GM12892 (cell line): ENCODE data around the gene C17orf100.

Experiments
- POLR2A ChIP-seq: IDR thresholded peaks from 2 replicates; pipeline ENCODE4 v1.6.1; 2011; ENCODE audit warnings: low read depth, low read length, control low read depth
- POLR2AphosphoS5 ChIP-seq: IDR thresholded peaks from 2 replicates; pipeline ENCODE4 v1.6.1; 2011; ENCODE audit warnings: low read depth, low read length, control low read depth
- TAF1 ChIP-seq: IDR thresholded peaks from 2 replicates; pipeline ENCODE4 v1.6.1; 2011; ENCODE audit warnings: low read depth, mild to moderate bottlenecking, control low read depth, low read length, borderline replicate concordance

DNA sequence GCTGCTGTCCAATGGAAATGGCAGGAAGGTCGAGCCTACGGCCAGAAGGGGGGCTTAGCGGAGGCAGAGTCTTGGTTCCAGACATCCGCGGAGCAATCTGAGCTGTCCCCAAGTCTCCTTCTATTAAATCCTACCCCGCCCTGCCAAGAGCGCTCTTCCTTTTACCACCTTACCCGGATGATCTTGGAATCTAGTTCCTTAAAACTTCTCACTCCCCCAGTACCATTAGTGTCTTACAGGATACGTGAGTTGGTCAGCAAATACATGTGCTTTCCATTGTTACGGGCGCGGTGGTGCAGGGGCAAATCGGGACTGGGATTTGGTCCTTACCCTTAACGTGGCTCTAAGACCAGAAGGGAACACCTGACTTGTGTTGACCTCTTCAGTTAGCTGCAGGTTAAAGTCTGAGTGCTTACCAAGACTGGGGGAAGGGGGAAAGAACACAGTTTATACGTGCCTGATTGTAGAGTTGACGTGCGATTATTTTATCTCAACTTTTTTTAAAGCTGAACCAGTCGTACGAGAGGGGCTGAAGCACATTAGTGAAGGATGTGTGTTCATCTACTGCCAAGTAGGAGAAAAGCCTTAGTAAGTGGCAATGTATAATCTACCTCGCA is 10.2 kb upstream of the C17orf100 start:
- TF ChIP-seq POLR2AphosphoS5 (no peak), POLR2A (no peak), TAF1 (no peak)
